GM18505 (cell line): ENCODE data around the gene EFCAB5.
"Not testable (repeated sequence)": the region's sequence is repeated elsewhere in the genome, so short reads cannot be mapped to it uniquely, and the experiment has no call there.

Source experiments
- ATAC-seq: cut with Tn5 transposase; IDR thresholded peaks from one replicate; pipeline ENCODE4 v1.9.1; 2021; ENCODE audit not compliant: unreplicated experiment
- POLR2A ChIP-seq: IDR thresholded peaks from 4 replicates; pipeline ENCODE4 v1.6.1; 2011; ENCODE audit warnings: borderline replicate concordance; ENCODE audit not compliant: insufficient read depth, insufficient read length; ENCODE audit errors: extremely low read depth

The EFCAB5 gene

GRCh38 chr17:30021708-30022317 is 80.4 kb downstream of the EFCAB5 start:
- ATAC-seq = no peak
- TF ChIP-seq POLR2A = no peak

GRCh38 chr17:30025325-30025724 is 83.9 kb downstream of the EFCAB5 start:
- ATAC-seq = not testable (repeated sequence)

GRCh38 chr17:30027676-30028075 is 86.2 kb downstream of the EFCAB5 start:
- no peak for TF ChIP-seq POLR2A
- no peak for ATAC-seq

- TF ChIP-seq POLR2A = no peak
- ATAC-seq = no peak
Observed at GRCh38 chr17:30031214-30031869, 89.9 kb downstream of the EFCAB5 start.

- no peak for ATAC-seq
- no peak for TF ChIP-seq POLR2A
Observed at GRCh38 chr17:30035369-30035768, 93.9 kb downstream of the EFCAB5 start.

GRCh38 chr17:30040719-30041518 is 99.5 kb downstream of the EFCAB5 start:
- not testable (repeated sequence) for ATAC-seq

GRCh38 chr17:30041551-30041950 is 100.1 kb downstream of the EFCAB5 start:
- ATAC-seq = no peak

GRCh38 chr17:30062372-30062771 is 120.9 kb downstream of the EFCAB5 start:
- no peak for ATAC-seq
- TF ChIP-seq POLR2A = no peak

More at GRCh38 chr17:30041551-30041950, 100.1 kb downstream of the EFCAB5 start:
- no peak for TF ChIP-seq POLR2A

GRCh38 chr17:30064738-30065137 is 123.3 kb downstream of the EFCAB5 start:
- TF ChIP-seq POLR2A = no peak

GRCh38 chr17:30068465-30068864 is 127.0 kb downstream of the EFCAB5 start:
- ATAC-seq = no peak
- TF ChIP-seq POLR2A = no peak

More at GRCh38 chr17:30064738-30065137, 123.3 kb downstream of the EFCAB5 start:
- ATAC-seq = no peak

GRCh38 chr17:30074254-30074653 is 132.8 kb downstream of the EFCAB5 start:
- TF ChIP-seq POLR2A = no peak
- no peak for ATAC-seq

GRCh38 chr17:30074730-30075129 is 133.3 kb downstream of the EFCAB5 start:
- ATAC-seq = no peak

GRCh38 chr17:30082773-30083172 is 141.3 kb downstream of the EFCAB5 start:
- no peak for ATAC-seq
- no peak for TF ChIP-seq POLR2A

More at GRCh38 chr17:30074730-30075129, 133.3 kb downstream of the EFCAB5 start:
- no peak for TF ChIP-seq POLR2A

GRCh38 chr17:30084788-30085187 is 143.4 kb downstream of the EFCAB5 start:
- no peak for ATAC-seq

More at GRCh38 chr17:30084788-30085187, 143.4 kb downstream of the EFCAB5 start:
- TF ChIP-seq POLR2A = no peak
